Measurements from ENCODE around the gene ZNF821.

- TF ChIP-seq ZNF274 (IDR thresholded peaks at IDR 0.05; ENCODE audit: low read depth, low read length): no peak
- no peak for TF ChIP-seq SUZ12 (IDR thresholded peaks at IDR 0.05; ENCODE audit: extremely low read depth, insufficient read depth, insufficient read length)
- TF ChIP-seq YY1 (IDR thresholded peaks at IDR 0.05; ENCODE audit: insufficient read depth, insufficient read length): no peak
Observed at GRCh38 chr16:71847096-71847495, 36.9 kb downstream of the ZNF821 start.

Measured in NT2/D1 (cell line).